Activated B cell treated with CpG ODN at 0.5 μM for 24 hours (primary cell): ENCODE results near the gene SLC1A7. TPM values are rescaled to one million over a fixed set of nuclear protein-coding genes. Genes with fewer than 3 reads are reported as not detected.

Source experiments
- ATAC-seq: fragments of 200-7000 bp; cut with Tn5 transposase; one replicate; pipeline ENCODE4 v1.10.0; 2021; ENCODE audit warnings: low read depth, mild to moderate bottlenecking, moderate library complexity
- CTCF ChIA-PET: fragments of 350-600 bp; sonication (Branson Sonifier 250); formaldehyde crosslinking; loops from one replicate; lab custom pipeline; 2021; ENCODE audit warnings: antibody characterized with exemption; lab: Charles Lee
- POLR2A ChIA-PET: fragments of 350-600 bp; sonication (Branson Sonifier 250); formaldehyde crosslinking; loops from one replicate; lab custom pipeline; 2021; ENCODE audit warnings: antibody characterized with exemption; lab: Charles Lee
- DNase-seq: peaks from one replicate; pipeline ENCODE4 v3.0.0; 2022
- H3K27ac Mint-ChIP-seq: one replicate; pipeline ENCODE4 v1.8.0; 2020; ENCODE audit warnings: mixed read lengths
- H3K27me3 Mint-ChIP-seq: one replicate; pipeline ENCODE4 v1.8.0; 2021; ENCODE audit warnings: mixed read lengths
- H3K36me3 Mint-ChIP-seq: one replicate; pipeline ENCODE4 v1.8.0; 2021; ENCODE audit warnings: low read depth, mixed read lengths
- H3K4me1 Mint-ChIP-seq: one replicate; pipeline ENCODE4 v1.8.0; 2021; ENCODE audit warnings: mixed read lengths
- H3K4me3 Mint-ChIP-seq: one replicate; pipeline ENCODE4 v1.8.0; 2020; ENCODE audit warnings: mild to moderate bottlenecking, mixed read lengths
- H3K9me3 Mint-ChIP-seq: one replicate; pipeline ENCODE4 v1.8.0; 2020; ENCODE audit warnings: mixed read lengths
- intact Hi-C: fragments of 100-400 bp; cut with micrococcal nuclease; formaldehyde crosslinking; loops from one replicate; pipeline ENCODE4 v1.15.1; 2024
- total RNA-seq: library from RNA; stranded (reverse); gene quantifications from 2 replicates; pipeline ENCODE4 v1.2.3, GENCODE V29; 2022
- TF ChIP-seq, protein P1 (sequence below): fragments of 200-600 bp; IDR thresholded peaks from one replicate; pipeline ENCODE4 v1.8.0; 2022; ENCODE audit warnings: antibody characterized with exemption, mild to moderate bottlenecking

Gene SLC1A7
- total RNA-seq, 1 donor from 2014 or later: not detected

DNA sequence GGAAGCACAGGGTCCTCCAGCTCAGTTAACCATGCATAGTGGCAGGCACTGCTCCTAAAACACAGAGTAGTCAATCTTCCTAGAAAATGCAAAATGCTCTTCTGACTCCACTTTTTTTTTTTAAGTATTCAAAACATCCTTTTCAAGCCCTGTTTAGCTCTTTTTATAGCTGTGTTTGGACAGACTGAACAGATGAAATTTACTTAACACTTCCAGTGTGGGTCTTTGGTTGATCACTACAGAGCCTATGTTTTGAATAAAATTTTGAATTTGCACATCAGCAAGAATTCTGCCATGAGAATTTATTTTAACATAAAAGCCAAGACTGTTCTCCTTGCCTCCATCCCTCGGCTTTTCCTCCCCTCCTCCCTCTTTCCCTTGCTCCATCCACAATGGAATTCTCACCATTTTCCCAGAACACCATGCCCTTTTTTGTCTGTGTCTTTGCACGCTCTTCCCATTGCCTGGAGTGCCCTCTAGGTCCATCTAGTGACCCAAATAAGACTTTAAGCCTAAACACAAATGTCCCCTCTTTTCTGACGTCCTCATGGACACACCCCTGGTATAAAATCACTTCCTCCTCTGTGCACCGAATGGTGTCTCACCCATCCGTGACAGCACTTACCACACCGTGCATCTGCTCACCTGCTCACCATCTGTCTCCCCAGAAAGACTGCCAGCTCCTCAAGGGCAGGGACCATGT lies 30.1 kb upstream of the SLC1A7 start:
- no peak overlapping the region for H3K4me3 Mint-ChIP-seq
- TF ChIP-seq, protein P1, sequence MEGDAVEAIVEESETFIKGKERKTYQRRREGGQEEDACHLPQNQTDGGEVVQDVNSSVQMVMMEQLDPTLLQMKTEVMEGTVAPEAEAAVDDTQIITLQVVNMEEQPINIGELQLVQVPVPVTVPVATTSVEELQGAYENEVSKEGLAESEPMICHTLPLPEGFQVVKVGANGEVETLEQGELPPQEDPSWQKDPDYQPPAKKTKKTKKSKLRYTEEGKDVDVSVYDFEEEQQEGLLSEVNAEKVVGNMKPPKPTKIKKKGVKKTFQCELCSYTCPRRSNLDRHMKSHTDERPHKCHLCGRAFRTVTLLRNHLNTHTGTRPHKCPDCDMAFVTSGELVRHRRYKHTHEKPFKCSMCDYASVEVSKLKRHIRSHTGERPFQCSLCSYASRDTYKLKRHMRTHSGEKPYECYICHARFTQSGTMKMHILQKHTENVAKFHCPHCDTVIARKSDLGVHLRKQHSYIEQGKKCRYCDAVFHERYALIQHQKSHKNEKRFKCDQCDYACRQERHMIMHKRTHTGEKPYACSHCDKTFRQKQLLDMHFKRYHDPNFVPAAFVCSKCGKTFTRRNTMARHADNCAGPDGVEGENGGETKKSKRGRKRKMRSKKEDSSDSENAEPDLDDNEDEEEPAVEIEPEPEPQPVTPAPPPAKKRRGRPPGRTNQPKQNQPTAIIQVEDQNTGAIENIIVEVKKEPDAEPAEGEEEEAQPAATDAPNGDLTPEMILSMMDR: no peak
- DNase-seq: no peak
- ChIA-PET CTCF (interaction anchor here (1.3 kb wide), 1 partner anchor 8 kb away, joined by 3 read pairs; no protein-coding TSS in a partner anchor), POLR2A (no interaction called here)
- peaks cover 16% of the 10 kb centered on the region for H3K4me1 Mint-ChIP-seq
- no peaks in the 10 kb centered on the region for H3K36me3 Mint-ChIP-seq
- no peak overlapping the region for H3K27ac Mint-ChIP-seq
- peaks cover 19% of the 10 kb centered on the region for H3K27me3 Mint-ChIP-seq
- ATAC-seq: peak; percentile 86
- no peaks in the 10 kb centered on the region for H3K9me3 Mint-ChIP-seq
- intact Hi-C loops: no loop called here

DNA sequence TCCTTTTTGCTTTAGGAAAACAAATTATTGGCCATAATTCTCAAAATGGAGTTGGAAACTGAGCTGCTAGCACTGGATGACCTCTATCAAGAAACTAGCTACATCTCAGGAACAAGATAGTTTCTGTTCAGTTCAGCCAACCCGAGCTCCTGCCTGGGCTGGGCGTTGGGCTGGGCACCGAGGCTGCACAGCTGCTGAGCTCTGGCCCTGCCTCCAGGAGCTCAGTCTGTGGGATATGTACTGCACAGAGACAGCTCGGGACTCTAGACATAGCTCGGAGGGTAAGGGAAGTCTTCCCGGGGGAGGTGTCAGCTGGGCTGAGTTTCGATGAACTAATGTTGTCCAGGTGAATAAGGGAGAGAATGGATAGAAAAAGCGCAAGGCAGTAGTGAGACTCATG lies 24.5 kb upstream of the SLC1A7 start:
- no peak for DNase-seq
- H3K9me3 Mint-ChIP-seq: no peaks in the 10 kb centered on the region
- CTCF ChIA-PET: no interaction called here
- H3K4me1 Mint-ChIP-seq: no peaks in the 10 kb centered on the region
- H3K27me3 Mint-ChIP-seq: peaks cover 17% of the 10 kb centered on the region
- TF ChIP-seq, protein P1: no peak
- ATAC-seq: no peak
- no peak overlapping the region for H3K4me3 Mint-ChIP-seq
- no peak overlapping the region for H3K27ac Mint-ChIP-seq
- intact Hi-C loops: no loop called here
- POLR2A ChIA-PET: no interaction called here
- no peaks in the 10 kb centered on the region for H3K36me3 Mint-ChIP-seq

DNA sequence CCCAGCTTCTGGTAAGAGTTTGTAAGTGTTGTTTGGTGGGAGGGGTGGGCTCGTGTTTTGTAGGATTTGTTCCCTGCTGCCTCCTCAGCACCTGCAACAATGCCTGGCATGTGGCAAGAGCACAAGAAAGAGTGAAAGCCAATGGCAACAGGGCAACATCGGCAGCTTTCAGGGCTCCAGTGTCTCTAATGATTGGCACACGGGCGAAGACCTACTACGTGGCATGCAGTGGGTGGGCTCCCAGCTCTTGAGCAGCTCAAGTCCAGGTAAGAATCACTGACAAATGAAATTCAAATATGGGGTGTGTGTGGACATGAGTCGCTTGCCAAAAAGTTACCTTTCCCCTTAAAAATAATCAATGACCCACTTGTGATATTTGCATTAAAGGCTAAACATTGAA lies 23.9 kb upstream of the SLC1A7 start:
- CTCF ChIA-PET: no interaction called here
- no peaks in the 10 kb centered on the region for H3K9me3 Mint-ChIP-seq

DNA sequence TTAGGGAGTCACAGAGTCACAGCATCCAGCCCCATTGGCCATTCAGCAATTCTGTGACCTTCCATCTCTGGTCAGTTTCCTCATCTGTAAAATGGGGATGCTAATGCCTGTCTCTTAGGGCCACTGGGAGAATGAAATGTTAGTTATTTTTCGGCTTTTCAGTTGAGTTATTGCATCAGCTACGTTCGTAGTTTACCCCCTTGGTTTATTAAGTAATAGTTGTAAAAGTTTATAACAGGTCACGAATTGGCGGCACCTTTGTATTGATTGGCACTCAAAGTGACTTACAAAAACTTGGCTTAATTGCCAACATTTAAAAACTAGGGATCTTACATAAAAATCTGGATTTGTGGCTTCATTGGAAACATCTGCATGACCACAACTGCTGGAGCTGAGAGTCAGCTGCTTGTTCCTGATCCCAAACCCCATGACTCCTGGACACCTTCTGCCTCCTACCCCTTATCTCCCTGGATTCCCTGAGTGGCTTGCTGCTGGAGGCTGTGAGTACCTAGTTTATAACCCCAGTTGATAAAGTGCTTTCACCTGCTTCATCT lies 23.0 kb upstream of the SLC1A7 start:
- Mint-ChIP-seq H3K27me3 (peaks cover 17% of the 10 kb centered on the region), H3K9me3 (no peaks in the 10 kb centered on the region), H3K27ac (no peak overlapping the region), H3K4me3 (no peak overlapping the region), H3K4me1 (no peaks in the 10 kb centered on the region), H3K36me3 (no peaks in the 10 kb centered on the region)
- intact Hi-C loops: no loop called here
- CTCF ChIA-PET: no interaction called here
- ATAC-seq (no peak), DNase-seq (no peak)
- TF ChIP-seq, protein P1: no peak
- POLR2A ChIA-PET: no interaction called here

More for the DNA sequence above, 23.9 kb upstream of the SLC1A7 start:
- Mint-ChIP-seq H3K4me3 (no peak overlapping the region), H3K27ac (no peak overlapping the region), H3K4me1 (no peaks in the 10 kb centered on the region), H3K36me3 (no peaks in the 10 kb centered on the region), H3K27me3 (peaks cover 17% of the 10 kb centered on the region)
- intact Hi-C loops: no loop called here
- POLR2A ChIA-PET: no interaction called here
- ATAC-seq (no peak), DNase-seq (no peak)
- TF ChIP-seq, protein P1: no peak

DNA sequence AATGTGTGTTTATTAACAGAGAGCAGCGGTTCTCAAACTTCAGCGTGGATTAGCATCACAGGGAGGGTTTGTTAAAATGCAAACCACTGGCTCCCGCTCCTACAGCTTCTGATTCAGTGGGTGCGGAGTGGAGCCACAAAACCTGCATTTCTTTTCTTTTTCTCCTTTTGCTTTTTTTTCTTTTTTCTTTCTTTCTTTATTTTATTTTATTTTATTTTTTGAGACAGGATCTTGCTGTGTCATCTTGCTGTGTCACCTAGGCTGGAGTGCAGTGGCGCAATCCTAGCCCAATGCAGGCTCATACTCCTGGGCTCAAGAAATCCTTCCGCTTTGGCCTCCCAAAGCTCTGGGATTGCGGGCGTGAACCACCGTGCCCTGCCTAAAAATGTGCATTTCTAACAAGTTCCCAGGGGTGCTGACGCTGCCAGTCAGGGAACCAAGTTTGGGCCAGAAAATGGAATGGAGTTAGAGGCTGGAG lies 20.9 kb upstream of the SLC1A7 start:
- intact Hi-C loops: no loop called here
- ChIA-PET POLR2A (no interaction called here), CTCF (no interaction called here)
- DNase-seq (no peak), ATAC-seq (no peak)
- no peaks in the 10 kb centered on the region for H3K36me3 Mint-ChIP-seq
- no peak overlapping the region for H3K4me3 Mint-ChIP-seq
- TF ChIP-seq, protein P1: no peak
- H3K27me3 Mint-ChIP-seq: peaks cover 17% of the 10 kb centered on the region
- no peaks in the 10 kb centered on the region for H3K4me1 Mint-ChIP-seq
- no peak overlapping the region for H3K27ac Mint-ChIP-seq
- no peaks in the 10 kb centered on the region for H3K9me3 Mint-ChIP-seq
